ENCODE results near the gene PINK1. TPM values are rescaled to one million over a fixed set of nuclear protein-coding genes. Genes with fewer than 3 reads are reported as not detected.
"Not testable (repeated sequence)": the region's sequence is repeated elsewhere in the genome, so short reads cannot be mapped to it uniquely, and the experiment has no call there.

Gene PINK1
- total RNA-seq, 1 donor from 2014 or later = 32.0 TPM

DNA sequence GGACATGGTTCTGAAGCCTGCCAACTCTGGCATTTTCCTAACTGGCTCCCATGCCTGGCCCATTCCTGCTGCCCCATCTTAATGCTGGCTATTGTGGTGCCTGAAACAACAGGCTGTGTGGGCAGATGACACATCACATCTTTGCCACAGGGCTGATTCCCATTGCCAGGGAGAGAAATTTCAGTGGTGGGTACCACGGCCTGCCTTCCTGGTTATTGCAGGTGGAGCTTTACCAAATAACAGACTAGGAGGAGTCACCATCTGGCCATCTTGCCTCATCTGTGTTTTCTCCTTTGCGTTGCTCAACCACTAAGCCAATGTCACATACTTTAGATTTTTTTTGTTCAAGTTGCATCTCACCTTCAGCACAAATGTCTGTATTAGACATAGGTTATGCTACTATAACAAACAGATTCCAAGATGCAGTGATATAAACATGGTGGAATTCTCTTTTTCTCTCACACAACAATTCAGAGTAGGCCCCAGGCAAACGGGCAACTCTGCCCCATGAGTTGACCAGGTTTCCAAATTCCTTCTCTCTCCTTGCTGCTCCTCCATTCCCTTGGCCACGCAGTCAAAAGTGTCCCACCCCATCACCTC is 30.3 kb upstream of the PINK1 start:
- TF ChIP-seq, protein P1, sequence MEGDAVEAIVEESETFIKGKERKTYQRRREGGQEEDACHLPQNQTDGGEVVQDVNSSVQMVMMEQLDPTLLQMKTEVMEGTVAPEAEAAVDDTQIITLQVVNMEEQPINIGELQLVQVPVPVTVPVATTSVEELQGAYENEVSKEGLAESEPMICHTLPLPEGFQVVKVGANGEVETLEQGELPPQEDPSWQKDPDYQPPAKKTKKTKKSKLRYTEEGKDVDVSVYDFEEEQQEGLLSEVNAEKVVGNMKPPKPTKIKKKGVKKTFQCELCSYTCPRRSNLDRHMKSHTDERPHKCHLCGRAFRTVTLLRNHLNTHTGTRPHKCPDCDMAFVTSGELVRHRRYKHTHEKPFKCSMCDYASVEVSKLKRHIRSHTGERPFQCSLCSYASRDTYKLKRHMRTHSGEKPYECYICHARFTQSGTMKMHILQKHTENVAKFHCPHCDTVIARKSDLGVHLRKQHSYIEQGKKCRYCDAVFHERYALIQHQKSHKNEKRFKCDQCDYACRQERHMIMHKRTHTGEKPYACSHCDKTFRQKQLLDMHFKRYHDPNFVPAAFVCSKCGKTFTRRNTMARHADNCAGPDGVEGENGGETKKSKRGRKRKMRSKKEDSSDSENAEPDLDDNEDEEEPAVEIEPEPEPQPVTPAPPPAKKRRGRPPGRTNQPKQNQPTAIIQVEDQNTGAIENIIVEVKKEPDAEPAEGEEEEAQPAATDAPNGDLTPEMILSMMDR (IDR thresholded peaks at IDR 0.05; ENCODE audit: partially characterized antibody, unreplicated experiment) = no peak
- no peak for DNase-seq
- Mint-ChIP-seq H3K9me3 (ENCODE audit: unreplicated experiment) (peaks cover 5% of the 10 kb centered on the region), H3K4me3 (ENCODE audit: unreplicated experiment) (no peak overlapping the region), H3K36me3 (ENCODE audit: unreplicated experiment) (no peaks in the 10 kb centered on the region), H3K27me3 (ENCODE audit: unreplicated experiment) (no peaks in the 10 kb centered on the region), H3K27ac (ENCODE audit: unreplicated experiment) (no peak overlapping the region), H3K4me1 (ENCODE audit: low read depth, unreplicated experiment) (no peaks in the 10 kb centered on the region)

DNA sequence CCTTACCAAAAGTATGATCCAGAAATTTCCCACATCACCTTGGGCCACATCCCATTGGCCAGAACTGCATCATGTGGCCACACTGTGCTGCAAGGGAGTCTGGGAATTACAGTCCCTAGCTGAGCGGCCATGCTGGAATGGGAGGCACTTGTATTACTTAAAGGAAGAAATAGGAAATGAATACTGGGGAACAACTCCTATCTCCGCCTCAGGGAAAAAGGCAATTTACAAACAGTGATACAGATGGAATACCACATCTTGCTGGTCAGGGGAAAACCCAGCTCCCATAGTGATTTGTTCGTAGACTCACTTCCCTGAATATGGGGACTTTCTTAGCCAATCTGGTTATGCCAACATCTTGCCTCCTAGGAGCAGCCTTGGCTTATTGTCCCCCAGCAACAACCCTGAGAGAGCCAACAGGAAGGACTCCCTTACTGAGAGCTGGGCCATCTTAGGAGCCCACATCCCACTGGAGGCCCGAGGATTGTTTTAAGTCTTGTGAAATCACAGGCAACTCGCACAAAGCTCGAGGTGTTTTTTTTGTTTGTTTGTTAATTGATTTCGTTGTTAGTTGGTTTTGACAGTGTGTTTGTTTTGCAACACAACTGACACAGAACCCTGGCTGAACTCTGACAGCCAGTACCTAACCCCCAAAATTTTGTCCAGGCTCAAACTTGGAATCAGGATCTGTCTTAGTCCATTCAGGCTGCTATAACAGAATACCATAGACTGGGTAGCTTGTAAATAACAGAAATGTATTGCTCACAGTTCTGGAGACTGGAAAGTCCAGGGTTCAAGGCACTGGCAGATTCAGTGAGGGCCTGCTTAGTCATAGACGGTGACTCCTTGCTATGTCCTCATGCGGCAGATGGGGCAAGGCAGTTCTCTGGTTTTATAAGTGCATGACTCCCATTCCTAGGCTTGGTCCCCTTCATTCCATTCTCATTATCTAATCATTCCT is 29.5 kb upstream of the PINK1 start:
- no peaks in the 10 kb centered on the region for H3K36me3 Mint-ChIP-seq (ENCODE audit: unreplicated experiment)
- no peak overlapping the region for H3K4me3 Mint-ChIP-seq (ENCODE audit: unreplicated experiment)
- H3K27ac Mint-ChIP-seq (ENCODE audit: unreplicated experiment) = no peak overlapping the region
- H3K9me3 Mint-ChIP-seq (ENCODE audit: unreplicated experiment) = peaks cover 2% of the 10 kb centered on the region
- TF ChIP-seq, protein P1 (IDR thresholded peaks at IDR 0.05; ENCODE audit: partially characterized antibody, unreplicated experiment) = no peak
- no peaks in the 10 kb centered on the region for H3K27me3 Mint-ChIP-seq (ENCODE audit: unreplicated experiment)
- DNase-seq = no peak
- H3K4me1 Mint-ChIP-seq (ENCODE audit: low read depth, unreplicated experiment) = no peaks in the 10 kb centered on the region

DNA sequence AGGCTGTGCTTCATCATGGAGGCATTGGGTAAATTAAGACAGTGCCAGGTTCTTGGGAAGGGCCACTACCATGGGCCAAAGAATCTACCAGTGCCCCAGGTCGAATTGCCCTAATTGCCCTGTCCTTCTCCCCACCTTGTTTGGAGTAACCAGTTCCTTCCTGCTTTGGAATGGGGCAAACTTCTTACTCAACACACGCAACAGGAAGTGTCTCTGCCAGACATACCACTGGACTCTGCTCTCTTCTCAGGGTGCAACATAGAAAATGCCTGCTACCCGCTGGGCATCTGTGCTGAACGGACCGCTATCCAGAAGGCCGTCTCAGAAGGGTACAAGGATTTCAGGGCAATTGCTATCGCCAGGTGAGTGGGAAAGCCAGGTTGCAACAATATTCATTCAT is 28.6 kb upstream of the PINK1 start:
- Mint-ChIP-seq H3K36me3 (ENCODE audit: unreplicated experiment) (no peaks in the 10 kb centered on the region), H3K9me3 (ENCODE audit: unreplicated experiment) (peaks cover 1% of the 10 kb centered on the region), H3K27me3 (ENCODE audit: unreplicated experiment) (no peaks in the 10 kb centered on the region), H3K4me1 (ENCODE audit: low read depth, unreplicated experiment) (no peaks in the 10 kb centered on the region), H3K27ac (ENCODE audit: unreplicated experiment) (no peak overlapping the region), H3K4me3 (ENCODE audit: unreplicated experiment) (no peak overlapping the region)
- DNase-seq = no peak
- TF ChIP-seq, protein P1 (IDR thresholded peaks at IDR 0.05; ENCODE audit: partially characterized antibody, unreplicated experiment) = no peak

DNA sequence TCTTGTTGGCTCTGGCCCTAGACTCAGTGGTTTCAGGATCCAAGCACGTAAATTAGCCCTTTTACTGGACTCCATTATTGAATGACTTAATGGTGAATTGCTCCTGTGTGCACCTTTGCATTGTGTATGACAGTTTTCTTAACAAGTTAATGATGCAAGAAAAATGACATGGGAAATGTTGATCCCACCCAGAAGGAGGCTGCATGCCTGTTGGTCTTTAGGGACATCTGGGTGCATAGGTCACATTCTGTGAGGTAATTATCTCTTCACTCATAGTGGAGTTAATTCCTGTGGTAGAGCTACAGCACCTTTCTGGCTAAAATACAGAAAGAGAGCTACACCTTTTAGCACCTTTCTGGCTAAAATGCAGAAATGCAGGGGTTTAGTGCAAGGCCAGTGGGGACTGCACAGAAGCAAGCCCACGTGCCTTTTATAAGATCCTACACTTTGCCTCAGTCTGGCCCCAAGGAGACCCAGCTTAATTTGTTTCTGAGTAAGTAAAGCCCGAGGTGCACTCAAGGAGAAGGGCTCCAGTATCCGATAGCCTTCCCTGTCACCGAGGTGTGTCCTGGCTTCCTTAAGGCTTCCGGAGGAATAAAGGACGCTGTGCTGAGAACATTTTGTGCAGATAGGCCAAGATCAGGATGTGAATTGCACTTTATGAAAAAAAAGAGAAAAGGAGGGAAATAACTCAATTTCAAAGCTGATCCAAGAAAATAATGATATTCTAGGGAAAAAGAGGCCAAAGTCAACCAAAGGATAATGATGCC is 26.3 kb upstream of the PINK1 start:
- not testable (repeated sequence) for H3K27me3 Mint-ChIP-seq (ENCODE audit: unreplicated experiment); H3K36me3 Mint-ChIP-seq (ENCODE audit: unreplicated experiment); DNase-seq; H3K9me3 Mint-ChIP-seq (ENCODE audit: unreplicated experiment); H3K4me3 Mint-ChIP-seq (ENCODE audit: unreplicated experiment); H3K27ac Mint-ChIP-seq (ENCODE audit: unreplicated experiment); H3K4me1 Mint-ChIP-seq (ENCODE audit: low read depth, unreplicated experiment)

DNA sequence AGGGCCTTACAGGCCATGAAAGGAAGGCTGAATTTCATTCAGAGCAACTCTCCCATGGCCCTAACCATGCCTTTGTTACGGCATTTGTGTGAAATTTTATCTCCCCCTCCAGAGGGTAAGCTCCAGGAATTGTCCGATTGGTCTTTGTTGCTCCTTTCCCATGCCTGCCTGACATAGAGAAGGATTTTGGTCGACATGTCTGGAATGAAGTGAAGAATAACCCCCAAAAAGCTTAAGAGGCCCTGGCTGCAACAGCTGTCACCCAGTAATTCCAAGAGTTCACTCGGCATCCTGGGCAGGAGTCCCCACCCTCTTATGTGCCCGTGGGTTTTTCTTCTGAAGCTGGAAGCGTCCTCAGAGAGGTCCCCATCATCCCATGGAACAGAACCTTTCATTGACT is 23.7 kb upstream of the PINK1 start:
- H3K4me3 Mint-ChIP-seq (ENCODE audit: unreplicated experiment) = no peak overlapping the region
- no peak overlapping the region for H3K27ac Mint-ChIP-seq (ENCODE audit: unreplicated experiment)
- H3K9me3 Mint-ChIP-seq (ENCODE audit: unreplicated experiment) = peaks cover 1% of the 10 kb centered on the region
- DNase-seq = no peak
- no peaks in the 10 kb centered on the region for H3K4me1 Mint-ChIP-seq (ENCODE audit: low read depth, unreplicated experiment)
- H3K27me3 Mint-ChIP-seq (ENCODE audit: unreplicated experiment) = peaks cover 2% of the 10 kb centered on the region
- H3K36me3 Mint-ChIP-seq (ENCODE audit: unreplicated experiment) = no peaks in the 10 kb centered on the region
- TF ChIP-seq, protein P1 (IDR thresholded peaks at IDR 0.05; ENCODE audit: partially characterized antibody, unreplicated experiment) = no peak

All from glutamatergic neuron (in vitro differentiated cells).